HL-60 (cell line): ENCODE results near the gene ACBD5.

Source experiments
- DNase-seq, 2 experiments: peaks; one replicate each; pipeline ENCODE4 v3.0.0-alpha.2; 2010 to 2020; ENCODE audit warnings: low read depth in 1 of 2, low spot score in 1 of 2
- H3K27ac ChIP-seq: fragments of 250-450 bp; sonication (Bioruptor Pico); replicated peaks from 2 replicates; pipeline ENCODE4 v1.5.1; 2020; ENCODE audit warnings: mild to moderate bottlenecking, moderate library complexity
- H3K27me3 ChIP-seq: fragments of 250-450 bp; sonication (Bioruptor Pico); 2 replicates; pipeline ENCODE4 v1.5.1; 2021; ENCODE audit warnings: mild to moderate bottlenecking, moderate library complexity; ENCODE audit not compliant: insufficient read depth, poor library complexity, severe bottlenecking
- H3K4me3 ChIP-seq: replicated peaks from 2 replicates; pipeline ENCODE4 v1.5.1; 2011; ENCODE audit warnings: mild to moderate bottlenecking, control low read depth, low read length; ENCODE audit not compliant: insufficient read depth
- GABPA ChIP-seq: IDR thresholded peaks from 2 replicates; pipeline ENCODE4 v1.6.1; 2012; ENCODE audit warnings: low read depth
- POLR2AphosphoS5 ChIP-seq: IDR thresholded peaks from 2 replicates; pipeline ENCODE4 v1.6.1; 2012; ENCODE audit warnings: low read depth
- SPI1 ChIP-seq: IDR thresholded peaks from 2 replicates; pipeline ENCODE4 v1.6.1; 2012; ENCODE audit warnings: low read depth, mild to moderate bottlenecking, borderline replicate concordance
- TF ChIP-seq, protein P1 (sequence below): IDR thresholded peaks from one replicate; pipeline ENCODE4 v1.5.1; 2011; ENCODE audit warnings: low read length, control low read depth, inconsistent platforms; ENCODE audit not compliant: insufficient read depth
- TF ChIP-seq, protein P2 (sequence below): IDR thresholded peaks from 2 replicates; pipeline ENCODE4 v1.6.1; 2012; ENCODE audit warnings: low read depth; ENCODE audit not compliant: insufficient replicate concordance

ACBD5 gene

DNA sequence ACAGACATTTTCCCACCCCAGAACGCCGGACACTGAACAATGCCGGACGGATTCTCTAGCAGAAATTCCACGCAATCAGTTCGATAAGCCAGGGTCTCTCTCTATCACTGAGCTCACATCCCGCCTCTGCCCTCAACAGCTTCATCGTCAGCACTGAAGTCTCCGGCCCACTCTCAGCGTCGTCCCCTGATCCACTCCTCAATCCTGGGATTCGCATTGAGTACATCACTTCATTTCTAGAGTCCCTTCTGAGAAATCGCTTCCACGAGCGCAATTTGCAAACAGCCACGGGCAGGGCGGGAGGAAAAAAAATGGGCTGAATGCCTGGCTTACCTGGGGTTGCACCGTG is 86.8 kb downstream of the ACBD5 start:
- Histone ChIP-seq H3K27ac (peak overlapping the region; percentile 97), H3K27me3 (no peaks in the 10 kb centered on the region), H3K4me3 (peak overlapping the region; percentile 53)
- DNase-seq = peak in 1 of 2 experiments; percentile 1
- TF ChIP-seq, protein P1, sequence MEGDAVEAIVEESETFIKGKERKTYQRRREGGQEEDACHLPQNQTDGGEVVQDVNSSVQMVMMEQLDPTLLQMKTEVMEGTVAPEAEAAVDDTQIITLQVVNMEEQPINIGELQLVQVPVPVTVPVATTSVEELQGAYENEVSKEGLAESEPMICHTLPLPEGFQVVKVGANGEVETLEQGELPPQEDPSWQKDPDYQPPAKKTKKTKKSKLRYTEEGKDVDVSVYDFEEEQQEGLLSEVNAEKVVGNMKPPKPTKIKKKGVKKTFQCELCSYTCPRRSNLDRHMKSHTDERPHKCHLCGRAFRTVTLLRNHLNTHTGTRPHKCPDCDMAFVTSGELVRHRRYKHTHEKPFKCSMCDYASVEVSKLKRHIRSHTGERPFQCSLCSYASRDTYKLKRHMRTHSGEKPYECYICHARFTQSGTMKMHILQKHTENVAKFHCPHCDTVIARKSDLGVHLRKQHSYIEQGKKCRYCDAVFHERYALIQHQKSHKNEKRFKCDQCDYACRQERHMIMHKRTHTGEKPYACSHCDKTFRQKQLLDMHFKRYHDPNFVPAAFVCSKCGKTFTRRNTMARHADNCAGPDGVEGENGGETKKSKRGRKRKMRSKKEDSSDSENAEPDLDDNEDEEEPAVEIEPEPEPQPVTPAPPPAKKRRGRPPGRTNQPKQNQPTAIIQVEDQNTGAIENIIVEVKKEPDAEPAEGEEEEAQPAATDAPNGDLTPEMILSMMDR = no peak
- TF ChIP-seq SPI1 = no peak
- no peak for TF ChIP-seq GABPA
- TF ChIP-seq, protein P2, sequence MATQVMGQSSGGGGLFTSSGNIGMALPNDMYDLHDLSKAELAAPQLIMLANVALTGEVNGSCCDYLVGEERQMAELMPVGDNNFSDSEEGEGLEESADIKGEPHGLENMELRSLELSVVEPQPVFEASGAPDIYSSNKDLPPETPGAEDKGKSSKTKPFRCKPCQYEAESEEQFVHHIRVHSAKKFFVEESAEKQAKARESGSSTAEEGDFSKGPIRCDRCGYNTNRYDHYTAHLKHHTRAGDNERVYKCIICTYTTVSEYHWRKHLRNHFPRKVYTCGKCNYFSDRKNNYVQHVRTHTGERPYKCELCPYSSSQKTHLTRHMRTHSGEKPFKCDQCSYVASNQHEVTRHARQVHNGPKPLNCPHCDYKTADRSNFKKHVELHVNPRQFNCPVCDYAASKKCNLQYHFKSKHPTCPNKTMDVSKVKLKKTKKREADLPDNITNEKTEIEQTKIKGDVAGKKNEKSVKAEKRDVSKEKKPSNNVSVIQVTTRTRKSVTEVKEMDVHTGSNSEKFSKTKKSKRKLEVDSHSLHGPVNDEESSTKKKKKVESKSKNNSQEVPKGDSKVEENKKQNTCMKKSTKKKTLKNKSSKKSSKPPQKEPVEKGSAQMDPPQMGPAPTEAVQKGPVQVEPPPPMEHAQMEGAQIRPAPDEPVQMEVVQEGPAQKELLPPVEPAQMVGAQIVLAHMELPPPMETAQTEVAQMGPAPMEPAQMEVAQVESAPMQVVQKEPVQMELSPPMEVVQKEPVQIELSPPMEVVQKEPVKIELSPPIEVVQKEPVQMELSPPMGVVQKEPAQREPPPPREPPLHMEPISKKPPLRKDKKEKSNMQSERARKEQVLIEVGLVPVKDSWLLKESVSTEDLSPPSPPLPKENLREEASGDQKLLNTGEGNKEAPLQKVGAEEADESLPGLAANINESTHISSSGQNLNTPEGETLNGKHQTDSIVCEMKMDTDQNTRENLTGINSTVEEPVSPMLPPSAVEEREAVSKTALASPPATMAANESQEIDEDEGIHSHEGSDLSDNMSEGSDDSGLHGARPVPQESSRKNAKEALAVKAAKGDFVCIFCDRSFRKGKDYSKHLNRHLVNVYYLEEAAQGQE = no peak
- no peak for TF ChIP-seq POLR2AphosphoS5

DNA sequence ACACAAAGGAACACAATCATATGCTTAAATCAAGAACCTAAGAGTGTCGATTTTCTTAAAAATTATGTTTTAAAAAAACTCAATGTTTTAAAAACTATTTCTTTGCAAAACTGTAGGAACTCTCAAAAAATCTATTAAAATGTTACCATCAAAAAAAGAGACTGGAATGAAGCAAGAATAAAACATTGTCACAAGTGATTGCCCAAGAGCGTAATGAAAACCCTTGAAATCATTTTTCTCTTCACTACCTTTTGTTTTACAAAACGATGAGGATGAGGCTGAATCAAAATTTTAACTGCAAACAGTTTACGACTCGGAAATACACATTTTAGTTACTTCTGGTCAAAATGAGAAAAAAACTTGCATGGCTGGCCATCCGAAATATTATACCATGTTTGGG is 87.3 kb downstream of the ACBD5 start:
- no peak for DNase-seq
- Histone ChIP-seq H3K4me3 (peak overlapping the region; percentile 53), H3K27ac (peak overlapping the region; percentile 97), H3K27me3 (no peaks in the 10 kb centered on the region)
- TF ChIP-seq SPI1 = no peak
- no peak for TF ChIP-seq GABPA
- TF ChIP-seq, protein P1 = no peak
- no peak for TF ChIP-seq POLR2AphosphoS5

DNA sequence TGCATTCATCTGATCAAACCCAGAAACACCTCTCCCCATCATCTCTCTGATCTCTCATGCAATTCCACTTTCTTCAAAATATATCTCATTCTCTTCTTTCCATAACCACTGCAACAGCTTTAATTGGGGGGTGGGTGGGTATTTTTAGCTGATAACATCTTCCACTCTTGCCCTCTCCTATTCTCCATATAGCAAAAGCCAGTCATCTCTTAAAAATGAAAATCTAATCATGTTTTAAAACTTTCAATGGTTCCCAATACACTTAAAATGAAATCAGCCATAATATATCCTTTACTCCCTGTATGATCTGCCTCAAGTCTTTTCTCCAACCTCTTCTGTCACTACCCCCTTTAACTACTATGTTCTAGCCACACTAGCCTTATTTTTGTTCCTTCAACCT is 87.9 kb downstream of the ACBD5 start:
- DNase-seq = no peak

More for the DNA sequence above, 87.9 kb downstream of the ACBD5 start:
- Histone ChIP-seq H3K4me3 (peak overlapping the region; percentile 53), H3K27me3 (no peaks in the 10 kb centered on the region), H3K27ac (peak overlapping the region; percentile 97)
- TF ChIP-seq POLR2AphosphoS5 (no peak), SPI1 (no peak), GABPA (no peak)
- TF ChIP-seq, protein P1 = no peak
- TF ChIP-seq, protein P2 = no peak
